ENCODE data around the gene SNED1. TPM values are rescaled to one million over a fixed set of nuclear protein-coding genes. Genes with fewer than 3 reads are reported as not detected.

The SNED1 gene
- total RNA-seq, 1 experiment from 2014 or later = 0.76 TPM

DNA sequence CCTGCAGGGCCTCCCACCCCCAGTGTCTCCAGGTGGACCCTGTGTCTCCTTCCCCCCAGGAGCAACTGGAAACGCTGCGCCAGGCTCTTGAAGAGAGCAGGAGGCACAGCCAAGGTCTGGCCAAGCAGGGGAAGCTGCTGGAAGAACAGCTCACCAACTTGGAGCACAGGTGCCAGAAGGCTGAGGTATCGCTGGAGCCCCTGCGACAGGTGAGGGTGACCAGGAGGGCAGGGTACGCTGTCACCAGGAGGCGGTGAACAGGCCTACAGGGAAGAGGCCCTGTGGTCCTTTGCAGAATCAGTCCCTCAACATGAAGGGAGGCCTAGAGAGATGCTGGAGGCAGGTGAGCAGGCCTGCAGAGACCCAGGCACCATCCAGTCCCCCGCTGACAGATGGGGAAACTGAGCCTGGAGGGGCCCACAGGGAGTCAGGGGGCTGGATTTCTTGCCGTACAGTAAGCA, 15.6 kb upstream of the SNED1 start:
- CTCF ChIA-PET = interaction anchor here (0.8 to 1.5 kb wide), 6 partner anchors 11 to 167 kb away, joined by 3 read pairs; partner anchors contain the start of gene PASK
- Mint-ChIP-seq H3K36me3 (ENCODE audit: insufficient read depth, unreplicated experiment) (peaks cover 7% of the 10 kb centered on the region), H3K4me3 (ENCODE audit: low read depth, unreplicated experiment) (peak overlapping the region; percentile 50), H3K4me1 (ENCODE audit: low read depth, unreplicated experiment) (no peaks in the 10 kb centered on the region), H3K9me3 (ENCODE audit: low read depth, unreplicated experiment) (no peaks in the 10 kb centered on the region), H3K27ac (ENCODE audit: unreplicated experiment) (no peak overlapping the region), H3K27me3 (ENCODE audit: unreplicated experiment) (peaks cover 55% of the 10 kb centered on the region)
- no TSS peak for BruUV-seq (replicated peaks)
- no peak for DNase-seq
- intact Hi-C loops (cut with micrococcal nuclease; ENCODE audit: unreplicated experiment) = no loop called here
- TF ChIP-seq, protein P1, sequence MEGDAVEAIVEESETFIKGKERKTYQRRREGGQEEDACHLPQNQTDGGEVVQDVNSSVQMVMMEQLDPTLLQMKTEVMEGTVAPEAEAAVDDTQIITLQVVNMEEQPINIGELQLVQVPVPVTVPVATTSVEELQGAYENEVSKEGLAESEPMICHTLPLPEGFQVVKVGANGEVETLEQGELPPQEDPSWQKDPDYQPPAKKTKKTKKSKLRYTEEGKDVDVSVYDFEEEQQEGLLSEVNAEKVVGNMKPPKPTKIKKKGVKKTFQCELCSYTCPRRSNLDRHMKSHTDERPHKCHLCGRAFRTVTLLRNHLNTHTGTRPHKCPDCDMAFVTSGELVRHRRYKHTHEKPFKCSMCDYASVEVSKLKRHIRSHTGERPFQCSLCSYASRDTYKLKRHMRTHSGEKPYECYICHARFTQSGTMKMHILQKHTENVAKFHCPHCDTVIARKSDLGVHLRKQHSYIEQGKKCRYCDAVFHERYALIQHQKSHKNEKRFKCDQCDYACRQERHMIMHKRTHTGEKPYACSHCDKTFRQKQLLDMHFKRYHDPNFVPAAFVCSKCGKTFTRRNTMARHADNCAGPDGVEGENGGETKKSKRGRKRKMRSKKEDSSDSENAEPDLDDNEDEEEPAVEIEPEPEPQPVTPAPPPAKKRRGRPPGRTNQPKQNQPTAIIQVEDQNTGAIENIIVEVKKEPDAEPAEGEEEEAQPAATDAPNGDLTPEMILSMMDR (IDR thresholded peaks at IDR 0.05; ENCODE audit: unreplicated experiment) = no peak

GRCh38 chr2:240983361-240983995, 14.9 kb upstream of the SNED1 start:
- CTCF ChIA-PET = interaction anchor here (0.6 to 1.5 kb wide), 7 partner anchors 11 to 607 kb away, joined by 3 read pairs; partner anchors contain the start of gene PASK
- Mint-ChIP-seq H3K27ac (ENCODE audit: unreplicated experiment) (no peak overlapping the region), H3K4me1 (ENCODE audit: low read depth, unreplicated experiment) (no peaks in the 10 kb centered on the region), H3K36me3 (ENCODE audit: insufficient read depth, unreplicated experiment) (peaks cover 7% of the 10 kb centered on the region), H3K27me3 (ENCODE audit: unreplicated experiment) (peaks cover 55% of the 10 kb centered on the region), H3K4me3 (ENCODE audit: low read depth, unreplicated experiment) (peak overlapping the region; percentile 50), H3K9me3 (ENCODE audit: low read depth, unreplicated experiment) (no peaks in the 10 kb centered on the region)
- TF ChIP-seq, protein P1 (IDR thresholded peaks at IDR 0.05; ENCODE audit: unreplicated experiment) = peak; percentile 68
- DNase-seq = peak; percentile 70
- intact Hi-C loops (cut with micrococcal nuclease; ENCODE audit: unreplicated experiment) = no loop called here
- BruUV-seq (replicated peaks) = no TSS peak

DNA sequence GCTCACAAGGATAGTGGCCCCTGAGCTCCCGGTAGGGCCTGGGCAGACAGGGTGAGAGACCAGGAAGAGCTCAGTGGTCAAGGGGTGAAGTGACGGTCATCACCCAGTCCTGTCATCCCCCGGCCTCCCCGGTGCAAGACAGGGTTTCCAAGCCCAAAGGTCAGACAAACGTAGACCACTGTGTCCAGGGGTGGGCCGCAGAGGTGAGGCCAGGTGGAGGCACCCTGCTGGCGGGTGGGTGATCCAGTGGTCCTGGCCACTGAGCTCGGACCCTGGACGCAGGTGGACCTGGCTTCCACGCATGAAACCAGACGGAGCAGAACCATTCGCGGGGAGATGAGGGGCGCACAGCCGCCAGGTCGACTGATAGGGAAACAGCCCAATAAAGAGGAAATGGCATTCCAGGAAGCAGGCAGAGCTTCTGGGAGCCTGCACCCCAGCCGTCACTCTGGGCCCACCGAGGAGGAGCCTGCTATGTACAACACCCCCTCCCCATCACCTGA, 14.4 kb upstream of the SNED1 start:
- no TSS peak for BruUV-seq (replicated peaks)
- Mint-ChIP-seq H3K4me3 (ENCODE audit: low read depth, unreplicated experiment) (no peak overlapping the region), H3K9me3 (ENCODE audit: low read depth, unreplicated experiment) (no peaks in the 10 kb centered on the region), H3K27me3 (ENCODE audit: unreplicated experiment) (peaks cover 55% of the 10 kb centered on the region), H3K27ac (ENCODE audit: unreplicated experiment) (no peak overlapping the region), H3K4me1 (ENCODE audit: low read depth, unreplicated experiment) (no peaks in the 10 kb centered on the region), H3K36me3 (ENCODE audit: insufficient read depth, unreplicated experiment) (peaks cover 7% of the 10 kb centered on the region)
- no peak for DNase-seq
- TF ChIP-seq, protein P1 (IDR thresholded peaks at IDR 0.05; ENCODE audit: unreplicated experiment) = no peak
- intact Hi-C loops (cut with micrococcal nuclease; ENCODE audit: unreplicated experiment) = no loop called here
- CTCF ChIA-PET = interaction anchor here (0.6 to 1.5 kb wide), 6 partner anchors 12 to 607 kb away, joined by 3 read pairs; partner anchors contain the start of gene PASK

DNA sequence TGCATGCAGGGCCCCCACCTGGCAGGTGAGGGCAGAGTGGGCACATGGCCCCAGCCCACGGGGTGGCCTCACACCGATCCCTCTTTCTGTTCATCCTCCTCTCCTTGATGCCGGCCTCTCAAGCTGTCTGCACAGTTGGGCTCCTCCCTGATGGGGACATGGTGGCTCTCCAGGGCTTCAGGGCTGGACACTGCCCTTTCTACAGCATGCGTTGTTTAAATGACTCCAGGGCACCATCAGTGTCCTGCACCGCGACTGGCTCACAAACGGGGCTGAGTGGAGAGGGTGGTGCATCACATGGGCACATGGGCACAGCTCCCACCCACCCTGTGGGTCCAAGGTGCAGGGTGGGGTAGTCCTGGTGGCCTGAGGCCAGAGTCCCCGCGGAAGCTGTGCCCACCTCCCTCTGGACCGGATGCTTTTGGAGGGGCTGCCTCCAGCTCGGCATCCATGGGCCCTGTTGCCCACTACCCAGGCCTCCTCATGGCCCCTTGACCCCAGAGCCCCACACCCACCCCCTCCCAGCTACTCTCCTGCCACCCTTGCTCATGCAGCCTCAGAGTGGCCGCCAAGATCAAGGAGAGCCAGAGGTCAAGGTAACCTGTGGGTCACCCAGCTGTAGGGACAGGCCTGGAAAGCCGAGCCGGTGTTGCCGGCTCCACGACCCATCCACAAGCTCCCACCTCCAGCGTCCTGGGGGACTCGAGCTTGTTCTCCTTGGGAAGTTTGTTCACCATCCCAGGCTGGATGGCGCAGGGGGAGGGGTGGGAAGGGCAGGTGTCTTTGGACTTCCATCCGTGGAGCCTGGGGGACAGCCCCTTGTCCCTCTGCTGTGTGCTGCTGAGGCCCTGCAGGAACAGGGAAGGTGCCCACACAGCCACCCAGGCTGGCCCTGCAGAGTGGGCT, 12.3 kb upstream of the SNED1 start:
- CTCF ChIA-PET = no interaction called here
- H3K4me3 Mint-ChIP-seq (ENCODE audit: low read depth, unreplicated experiment) = no peak overlapping the region
- H3K27me3 Mint-ChIP-seq (ENCODE audit: unreplicated experiment) = peaks cover 51% of the 10 kb centered on the region
- H3K4me1 Mint-ChIP-seq (ENCODE audit: low read depth, unreplicated experiment) = no peaks in the 10 kb centered on the region
- TF ChIP-seq, protein P1 (IDR thresholded peaks at IDR 0.05; ENCODE audit: unreplicated experiment) = no peak
- H3K27ac Mint-ChIP-seq (ENCODE audit: unreplicated experiment) = no peak overlapping the region
- intact Hi-C loops (cut with micrococcal nuclease; ENCODE audit: unreplicated experiment) = no loop called here
- BruUV-seq (replicated peaks) = no TSS peak
- no peak for DNase-seq
- no peaks in the 10 kb centered on the region for H3K9me3 Mint-ChIP-seq (ENCODE audit: low read depth, unreplicated experiment)
- H3K36me3 Mint-ChIP-seq (ENCODE audit: insufficient read depth, unreplicated experiment) = peaks cover 7% of the 10 kb centered on the region

Data from Calu3 (cell line).